ENCODE data around the gene ARMH3.
"Not testable (repeated sequence)": the region's sequence is repeated elsewhere in the genome, so short reads cannot be mapped to it uniquely, and the experiment has no call there.

ARMH3 gene

DNA sequence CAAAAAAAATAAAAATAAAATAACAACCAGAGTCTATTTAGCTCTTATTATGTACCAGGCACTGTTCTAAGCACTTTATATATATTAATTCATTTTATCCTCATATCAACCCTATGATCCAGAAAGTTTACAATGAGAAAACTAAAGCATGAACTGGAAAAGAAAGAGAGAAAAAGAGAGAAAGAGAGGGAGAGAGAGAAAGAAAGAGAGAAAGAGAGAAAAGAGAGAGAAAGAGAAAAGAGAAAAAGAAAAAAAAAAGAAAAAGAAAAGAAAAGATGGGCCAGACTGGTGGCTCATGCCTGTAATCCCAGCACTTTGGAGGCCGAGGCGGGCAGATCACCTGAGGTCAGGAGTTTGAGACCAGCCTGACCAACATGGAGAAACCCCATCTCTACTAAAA lies 9.9 kb downstream of the ARMH3 start:
- TF ChIP-seq, protein P1, sequence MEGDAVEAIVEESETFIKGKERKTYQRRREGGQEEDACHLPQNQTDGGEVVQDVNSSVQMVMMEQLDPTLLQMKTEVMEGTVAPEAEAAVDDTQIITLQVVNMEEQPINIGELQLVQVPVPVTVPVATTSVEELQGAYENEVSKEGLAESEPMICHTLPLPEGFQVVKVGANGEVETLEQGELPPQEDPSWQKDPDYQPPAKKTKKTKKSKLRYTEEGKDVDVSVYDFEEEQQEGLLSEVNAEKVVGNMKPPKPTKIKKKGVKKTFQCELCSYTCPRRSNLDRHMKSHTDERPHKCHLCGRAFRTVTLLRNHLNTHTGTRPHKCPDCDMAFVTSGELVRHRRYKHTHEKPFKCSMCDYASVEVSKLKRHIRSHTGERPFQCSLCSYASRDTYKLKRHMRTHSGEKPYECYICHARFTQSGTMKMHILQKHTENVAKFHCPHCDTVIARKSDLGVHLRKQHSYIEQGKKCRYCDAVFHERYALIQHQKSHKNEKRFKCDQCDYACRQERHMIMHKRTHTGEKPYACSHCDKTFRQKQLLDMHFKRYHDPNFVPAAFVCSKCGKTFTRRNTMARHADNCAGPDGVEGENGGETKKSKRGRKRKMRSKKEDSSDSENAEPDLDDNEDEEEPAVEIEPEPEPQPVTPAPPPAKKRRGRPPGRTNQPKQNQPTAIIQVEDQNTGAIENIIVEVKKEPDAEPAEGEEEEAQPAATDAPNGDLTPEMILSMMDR (IDR thresholded peaks at IDR 0.05; ENCODE audit: extremely low read depth, insufficient read depth, missing control alignments) = no peak
- in situ Hi-C loops (cut with MboI; ENCODE audit: low pct_unique_long_range_greater_than_20kb, low sequenced_read_pairs, unreplicated experiment) = no loop called here
- no peak for DNase-seq (ENCODE audit: low spot score)

DNA sequence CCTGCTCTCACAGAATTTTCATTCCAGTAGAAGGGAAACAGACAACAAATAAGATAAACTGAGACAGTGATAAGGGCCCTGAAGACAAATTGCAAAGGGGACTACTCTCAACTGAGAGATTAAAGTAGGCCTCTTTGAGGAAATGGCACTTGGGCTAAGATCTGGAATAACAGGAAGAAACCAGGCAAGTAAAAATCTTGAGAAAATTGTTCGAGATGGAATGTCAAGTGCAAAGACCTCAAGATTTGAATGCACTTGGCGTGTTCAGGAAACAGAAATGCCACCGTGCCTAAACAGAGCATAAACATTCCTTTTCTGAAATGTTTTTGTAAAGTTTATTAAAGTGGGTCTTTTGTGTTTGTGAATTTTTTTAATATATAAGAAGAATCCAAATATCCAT lies 10.7 kb downstream of the ARMH3 start:
- in situ Hi-C loops (cut with MboI; ENCODE audit: low pct_unique_long_range_greater_than_20kb, low sequenced_read_pairs, unreplicated experiment) = no loop called here
- DNase-seq (ENCODE audit: low spot score) = no peak

DNA sequence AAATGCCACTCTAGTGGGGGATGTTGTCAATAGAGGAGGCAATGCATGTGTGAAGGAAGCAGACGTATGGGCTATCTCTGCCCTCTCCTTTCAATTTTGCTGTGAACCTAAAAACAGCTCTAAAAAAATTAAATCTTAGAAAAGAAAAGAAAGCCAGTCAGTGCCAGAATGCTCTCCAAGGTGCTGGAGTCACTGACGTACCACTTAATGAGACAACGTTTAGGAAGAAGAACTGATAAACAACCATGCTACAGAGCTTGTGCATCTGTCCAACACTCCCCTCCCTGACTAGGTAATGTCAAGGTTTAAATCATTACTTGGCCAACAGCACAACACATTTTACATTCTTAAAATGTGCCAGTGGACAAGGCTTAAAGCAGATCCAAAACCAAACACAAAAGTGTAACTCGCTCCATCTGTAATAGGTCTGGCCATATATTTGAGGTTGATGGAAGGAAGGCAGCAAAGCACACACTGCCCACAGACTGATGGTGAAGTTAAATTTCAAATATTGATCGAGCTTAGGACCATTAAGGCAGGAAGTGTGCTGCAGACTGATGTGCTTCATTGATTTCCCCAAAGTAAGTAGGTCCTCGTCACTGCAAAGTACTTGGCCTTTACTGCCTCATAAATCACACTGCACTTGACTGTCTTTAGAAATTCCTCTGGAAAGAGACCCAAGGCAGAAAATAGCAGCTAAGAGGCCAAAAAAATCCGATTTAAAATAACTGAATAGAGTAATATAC lies 15.5 kb downstream of the ARMH3 start:
- no peak for DNase-seq (ENCODE audit: low spot score)
- in situ Hi-C loops (cut with MboI; ENCODE audit: low pct_unique_long_range_greater_than_20kb, low sequenced_read_pairs, unreplicated experiment) = no loop called here
- TF ChIP-seq, protein P1 (IDR thresholded peaks at IDR 0.05; ENCODE audit: extremely low read depth, insufficient read depth, missing control alignments) = no peak

More for the DNA sequence above, 10.7 kb downstream of the ARMH3 start:
- TF ChIP-seq, protein P1 (IDR thresholded peaks at IDR 0.05; ENCODE audit: extremely low read depth, insufficient read depth, missing control alignments) = no peak

DNA sequence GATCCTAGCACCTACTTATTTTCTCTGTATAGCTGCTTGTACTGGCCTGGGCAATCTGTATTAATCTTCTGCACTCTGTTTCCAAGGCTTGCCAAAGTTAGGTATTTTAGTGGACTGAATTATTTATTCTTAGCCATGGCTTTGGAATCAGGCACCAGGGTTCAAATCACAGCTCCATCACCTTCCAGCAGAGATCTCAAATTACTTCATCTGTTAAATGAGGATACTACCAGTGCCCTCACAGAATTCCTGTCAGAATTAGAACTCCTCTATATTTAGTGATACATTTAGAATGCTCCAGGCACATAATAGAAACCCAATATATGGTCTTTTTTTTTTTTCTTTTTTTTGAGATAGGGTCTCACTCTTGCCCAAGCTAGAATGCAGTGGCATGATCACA lies 17.6 kb downstream of the ARMH3 start:
- TF ChIP-seq, protein P1 (IDR thresholded peaks at IDR 0.05; ENCODE audit: extremely low read depth, insufficient read depth, missing control alignments) = no peak
- DNase-seq (ENCODE audit: low spot score) = no peak
- in situ Hi-C loops (cut with MboI; ENCODE audit: low pct_unique_long_range_greater_than_20kb, low sequenced_read_pairs, unreplicated experiment) = no loop called here

DNA sequence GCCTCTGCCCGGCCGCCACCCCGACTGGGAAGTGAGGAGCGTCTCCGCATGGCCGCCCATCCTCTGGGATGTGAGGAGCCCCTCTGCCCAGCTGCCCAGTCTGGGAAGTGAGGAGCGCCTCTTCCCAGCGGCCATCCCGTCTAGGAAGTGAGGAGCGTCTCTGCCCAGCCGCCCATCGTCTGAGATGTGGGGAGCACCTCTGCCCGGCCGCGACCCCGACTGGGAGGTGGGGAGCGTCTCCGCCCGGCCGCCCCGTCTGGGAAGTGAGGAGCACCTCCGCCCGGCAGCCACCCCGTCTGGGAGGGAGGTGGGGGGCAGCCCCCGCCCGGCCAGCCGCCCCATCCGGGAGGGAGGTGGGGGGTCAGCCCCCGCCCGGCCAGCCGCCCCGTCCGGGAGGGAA lies 20.2 kb downstream of the ARMH3 start:
- in situ Hi-C loops (cut with MboI; ENCODE audit: low pct_unique_long_range_greater_than_20kb, low sequenced_read_pairs, unreplicated experiment); DNase-seq (ENCODE audit: low spot score): not testable (repeated sequence)

DNA sequence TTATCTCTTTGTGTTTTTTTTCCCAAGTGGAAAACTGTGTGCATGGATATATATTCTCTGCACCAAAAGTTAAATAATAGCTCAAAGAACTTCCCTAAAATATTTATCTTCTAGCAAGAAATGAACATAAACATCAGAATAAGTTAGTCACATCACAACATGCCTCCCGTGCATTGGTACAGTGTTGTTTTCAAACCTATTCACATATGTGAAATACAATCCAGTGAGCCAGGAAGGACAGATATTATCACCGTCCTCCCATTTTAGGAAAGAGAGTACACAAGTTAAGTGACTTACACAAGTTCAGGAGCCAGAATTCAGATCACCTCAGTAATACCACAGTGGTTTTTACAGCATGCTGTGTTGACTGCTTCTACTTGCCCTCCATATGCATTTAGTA lies 22.2 kb downstream of the ARMH3 start:
- TF ChIP-seq, protein P1 (IDR thresholded peaks at IDR 0.05; ENCODE audit: extremely low read depth, insufficient read depth, missing control alignments) = no peak
- no peak for DNase-seq (ENCODE audit: low spot score)
- in situ Hi-C loops (cut with MboI; ENCODE audit: low pct_unique_long_range_greater_than_20kb, low sequenced_read_pairs, unreplicated experiment) = no loop called here

DNA sequence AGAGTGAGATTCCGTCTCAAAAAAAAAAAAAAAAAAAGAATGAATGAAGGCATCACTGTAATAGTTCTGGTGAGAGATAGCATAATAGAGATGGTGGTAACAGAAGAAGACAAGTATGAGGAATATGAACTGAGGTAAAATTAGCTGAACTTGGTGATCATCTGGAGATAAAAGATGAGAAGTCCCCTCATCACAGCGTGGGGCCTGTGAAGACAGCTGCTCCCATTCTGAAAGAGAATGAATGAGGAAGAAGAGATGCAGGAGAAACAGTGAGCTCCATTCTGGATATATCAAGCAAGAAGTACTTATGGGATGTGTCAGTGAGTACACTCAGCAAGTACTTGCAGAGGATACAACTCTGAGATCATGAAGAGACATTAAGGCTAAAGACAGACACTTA lies 28.7 kb downstream of the ARMH3 start:
- TF ChIP-seq, protein P1 (IDR thresholded peaks at IDR 0.05; ENCODE audit: extremely low read depth, insufficient read depth, missing control alignments) = no peak
- in situ Hi-C loops (cut with MboI; ENCODE audit: low pct_unique_long_range_greater_than_20kb, low sequenced_read_pairs, unreplicated experiment) = no loop called here
- DNase-seq (ENCODE audit: low spot score) = no peak
